IPS-18c (cell line): ENCODE results near the gene GIPC3.

Source experiments
- H3K4me3 ChIP-seq: 2 replicates; pipeline ENCODE4 v1.7.0; 2013; ENCODE audit warnings: low read depth, mild to moderate bottlenecking, low read length, moderate library complexity; ENCODE audit not compliant: insufficient read depth
- H3K9me3 ChIP-seq: one replicate; pipeline ENCODE4 v1.6.1; 2013; ENCODE audit warnings: mild to moderate bottlenecking, low read length, moderate library complexity; ENCODE audit not compliant: control insufficient read depth, insufficient read depth

GIPC3 gene

DNA sequence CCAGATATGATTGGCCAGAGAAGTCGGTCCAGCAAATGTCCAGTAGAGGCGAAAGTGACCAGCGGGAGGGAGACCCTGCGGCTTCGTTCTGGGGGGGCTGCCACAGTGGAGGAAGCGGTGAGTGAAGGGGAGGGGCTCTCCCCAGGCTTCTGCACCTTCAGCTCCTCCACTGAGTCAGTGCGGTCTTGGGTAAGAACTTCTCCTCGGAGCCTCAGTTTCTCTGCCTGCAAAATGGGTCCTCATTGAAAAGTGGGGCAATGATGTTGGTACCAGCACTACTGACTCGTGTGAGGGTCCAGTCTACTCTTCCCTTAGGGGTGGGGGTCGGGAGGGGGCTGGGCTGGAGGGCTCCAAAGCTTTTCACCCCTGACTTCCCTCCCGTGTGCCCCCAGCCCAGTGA is 4.2 kb downstream of the GIPC3 start:
- no peaks in the 10 kb centered on the region for H3K9me3 ChIP-seq

DNA sequence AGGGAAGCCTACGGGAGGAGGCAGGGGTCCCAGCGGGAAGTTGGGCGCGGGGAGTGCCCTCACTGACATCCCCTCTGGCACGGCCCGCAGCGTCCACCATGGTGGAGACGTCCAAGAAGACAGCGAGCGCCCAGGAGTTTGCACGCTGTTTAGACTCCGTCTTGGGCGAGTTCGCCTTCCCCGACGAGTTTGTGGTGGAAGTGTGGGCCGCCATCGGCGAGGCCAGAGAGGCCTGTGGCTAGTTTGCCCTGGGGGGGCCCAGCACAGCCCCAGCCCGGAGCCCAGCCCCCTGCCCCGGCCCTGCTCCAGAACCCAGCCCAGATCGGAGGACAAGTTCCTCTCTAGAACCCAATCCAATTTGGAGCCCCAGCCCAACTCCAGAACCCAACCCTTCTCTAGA is 4.7 kb downstream of the GIPC3 start:
- no peaks in the 10 kb centered on the region for H3K9me3 ChIP-seq

More for the DNA sequence above, 4.2 kb downstream of the GIPC3 start:
- no peak overlapping the region for H3K4me3 ChIP-seq

DNA sequence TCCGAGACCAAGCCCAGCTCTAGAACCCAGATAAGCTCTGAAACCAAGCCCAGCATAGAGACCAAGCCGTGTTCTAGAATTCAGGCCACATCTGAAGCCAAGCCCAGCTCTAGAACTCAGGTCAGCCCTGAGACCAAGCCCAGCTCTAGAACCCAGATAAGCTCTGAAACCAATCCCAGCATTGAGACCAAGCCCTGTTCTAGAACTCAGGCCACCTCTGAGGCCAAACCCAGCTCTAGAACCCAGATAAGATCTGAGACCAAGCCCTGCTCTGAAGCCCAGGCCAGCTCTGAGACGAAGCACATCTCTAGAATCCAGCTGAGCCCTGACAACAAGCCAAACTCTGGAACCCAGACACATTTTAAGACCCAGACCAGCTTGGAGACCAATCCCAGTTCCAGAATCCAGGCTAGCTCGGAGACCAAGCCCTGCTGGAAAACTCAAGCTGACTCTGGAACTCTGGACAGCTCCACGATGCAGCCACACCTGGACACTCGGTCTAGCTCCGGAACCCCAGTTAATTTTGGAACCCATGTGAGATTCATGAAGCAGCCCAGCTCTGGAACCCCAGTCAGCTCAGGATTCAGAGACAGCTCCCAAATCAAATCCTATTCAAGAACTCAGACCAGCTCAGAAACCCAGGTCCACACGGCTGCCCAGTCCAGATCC is 5.8 kb downstream of the GIPC3 start:
- Histone ChIP-seq H3K4me3 (no peak overlapping the region), H3K9me3 (no peaks in the 10 kb centered on the region)

More for the DNA sequence above, 4.7 kb downstream of the GIPC3 start:
- no peak overlapping the region for H3K4me3 ChIP-seq

- no peaks in the 10 kb centered on the region for H3K9me3 ChIP-seq
- no peak overlapping the region for H3K4me3 ChIP-seq
Measured at GRCh38 chr19:3591876-3592613, 6.8 kb downstream of the GIPC3 start.

- Histone ChIP-seq H3K4me3 (no peak overlapping the region), H3K9me3 (no peaks in the 10 kb centered on the region)
Measured at GRCh38 chr19:3593156-3593555, 7.9 kb downstream of the GIPC3 start.

DNA sequence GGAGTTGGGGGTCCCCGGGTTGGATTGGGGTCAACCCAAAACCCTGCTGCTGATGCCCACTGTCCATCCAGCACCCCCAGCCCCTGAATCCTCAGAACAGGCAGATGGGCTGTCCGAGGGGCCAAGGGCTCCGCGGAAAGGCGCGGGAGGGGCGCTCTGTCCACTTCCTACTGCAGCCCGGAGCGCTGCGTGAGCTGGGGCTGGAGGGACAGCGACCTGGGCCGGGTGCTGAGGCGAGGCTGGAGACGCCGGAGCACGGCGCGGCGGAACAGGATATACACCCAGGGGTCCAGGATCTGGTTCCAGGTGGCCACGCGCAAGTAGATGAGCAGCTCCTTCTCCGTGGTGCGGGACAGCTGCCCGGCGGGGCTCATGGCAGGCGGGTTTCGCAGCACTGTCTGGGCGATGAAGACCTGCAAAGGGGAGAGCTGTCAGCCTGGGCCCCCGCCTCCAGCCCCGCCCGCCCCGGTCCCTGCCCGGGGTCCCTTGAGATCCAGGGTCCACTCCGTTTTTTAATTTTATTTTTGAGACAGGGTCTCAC is 10.3 kb downstream of the GIPC3 start:
- Histone ChIP-seq H3K9me3 (no peaks in the 10 kb centered on the region), H3K4me3 (no peak overlapping the region)

DNA sequence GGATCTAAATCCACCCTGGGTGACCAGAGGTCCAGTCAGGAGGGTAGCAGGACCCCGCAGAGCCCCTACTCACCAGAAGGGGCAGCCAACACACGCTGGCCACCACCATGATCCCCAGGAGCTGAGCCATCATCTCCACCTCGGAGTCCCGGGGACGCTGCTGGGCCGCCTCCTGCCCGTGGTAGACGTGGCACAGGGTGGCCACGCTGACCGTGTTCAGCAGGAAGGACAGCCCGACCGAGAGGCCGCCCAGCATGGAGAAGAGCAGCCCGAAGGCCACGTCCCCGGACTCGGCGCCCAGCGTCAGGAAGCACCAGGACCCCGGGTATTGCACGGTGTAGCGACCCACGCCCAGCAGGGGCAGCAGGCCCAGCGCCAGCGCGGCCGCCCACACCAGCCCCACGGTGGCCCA is 14.5 kb downstream of the GIPC3 start:
- no peaks in the 10 kb centered on the region for H3K9me3 ChIP-seq

GRCh38 chr19:3601021-3601420 is 15.7 kb downstream of the GIPC3 start:
- no peak overlapping the region for H3K4me3 ChIP-seq

More for the DNA sequence above, 14.5 kb downstream of the GIPC3 start:
- no peak overlapping the region for H3K4me3 ChIP-seq

GRCh38 chr19:3603121-3603811 is 18.0 kb downstream of the GIPC3 start:
- Histone ChIP-seq H3K9me3 (no peaks in the 10 kb centered on the region), H3K4me3 (no peak overlapping the region)

More at GRCh38 chr19:3601021-3601420, 15.7 kb downstream of the GIPC3 start:
- no peaks in the 10 kb centered on the region for H3K9me3 ChIP-seq

- H3K9me3 ChIP-seq: no peaks in the 10 kb centered on the region
- no peak overlapping the region for H3K4me3 ChIP-seq
Measured at GRCh38 chr19:3604227-3604986, 19.1 kb downstream of the GIPC3 start.

DNA sequence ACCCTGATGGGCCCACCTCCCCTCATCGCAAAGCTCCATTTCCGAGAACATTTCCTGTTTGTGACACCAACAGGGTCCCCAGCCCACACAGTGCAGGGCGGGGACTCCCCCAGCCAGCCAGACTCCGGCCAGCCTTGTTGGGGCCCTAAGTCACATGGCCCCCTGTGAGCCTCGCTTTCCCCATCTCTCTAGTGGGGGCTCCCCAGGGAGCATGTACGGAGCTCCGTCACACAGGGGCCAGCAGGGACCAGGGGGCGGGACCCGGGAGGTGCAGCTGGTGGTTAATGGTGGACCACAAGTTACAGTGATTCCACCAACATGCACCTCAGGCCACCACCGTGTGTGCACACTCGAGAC is 19.7 kb downstream of the GIPC3 start:
- no peak overlapping the region for H3K4me3 ChIP-seq
- H3K9me3 ChIP-seq: no peaks in the 10 kb centered on the region

DNA sequence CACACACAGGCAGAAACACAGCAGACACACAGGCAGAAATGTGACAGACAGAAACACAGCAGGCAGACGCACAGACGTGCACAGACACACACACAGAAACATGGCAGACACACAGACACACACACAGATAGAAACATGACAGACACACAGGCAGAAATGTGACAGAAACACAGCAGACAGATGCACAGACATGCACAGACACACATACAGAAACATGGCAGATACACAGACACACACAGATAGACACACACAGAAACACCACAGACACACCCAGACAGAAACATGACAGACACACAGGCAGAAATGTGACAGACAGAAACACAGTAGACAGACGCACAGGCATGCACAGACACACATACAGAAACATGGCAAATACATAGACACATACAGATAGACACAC is 20.1 kb downstream of the GIPC3 start:
- no peaks in the 10 kb centered on the region for H3K9me3 ChIP-seq
- no peak overlapping the region for H3K4me3 ChIP-seq

- H3K4me3 ChIP-seq: no peak overlapping the region; the same call in 1 of the 2 replicates
- no peaks in the 10 kb centered on the region for H3K9me3 ChIP-seq
Measured at GRCh38 chr19:3605770-3606169, 20.5 kb downstream of the GIPC3 start.

DNA sequence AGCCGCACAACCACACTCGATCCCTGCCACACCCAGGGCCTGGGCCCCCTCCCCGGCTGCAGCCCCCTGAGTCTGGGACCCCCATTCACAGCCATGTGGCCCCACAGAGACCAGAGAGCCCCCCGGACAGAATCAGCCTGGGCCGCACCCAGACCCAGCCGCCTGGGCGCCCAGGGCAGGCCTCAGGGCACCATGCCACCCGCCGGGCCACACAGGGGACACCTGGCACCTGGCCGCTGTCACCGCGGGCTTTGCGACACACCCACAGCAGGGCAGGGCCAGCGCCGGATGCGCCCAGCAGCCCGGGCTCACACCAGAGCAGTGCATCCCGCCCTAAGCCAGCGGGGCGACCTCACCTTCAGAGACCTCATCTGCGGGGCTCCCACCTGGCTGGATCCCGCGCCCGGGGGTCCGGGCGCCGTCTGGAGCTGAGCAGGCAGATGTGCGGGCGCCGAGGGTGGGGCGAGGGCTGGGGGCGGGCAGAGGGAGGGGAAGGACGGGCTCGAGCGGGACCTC is 21.0 kb downstream of the GIPC3 start:
- H3K4me3 ChIP-seq: peak overlapping the region; percentile 55
- no peaks in the 10 kb centered on the region for H3K9me3 ChIP-seq

- peak within 1 kb of the TSS; percentile 55 for H3K4me3 ChIP-seq
- H3K9me3 ChIP-seq: no peaks in the 10 kb centered on the region
Measured at GRCh38 chr19:3606690-3607289, 21.5 kb downstream of the GIPC3 start, which contains the start of gene TBXA2R. Gene TBXA2R (minus strand): TSS chr19:3606875. CDS start chr19:3600634, 6,241 bp downstream.

DNA sequence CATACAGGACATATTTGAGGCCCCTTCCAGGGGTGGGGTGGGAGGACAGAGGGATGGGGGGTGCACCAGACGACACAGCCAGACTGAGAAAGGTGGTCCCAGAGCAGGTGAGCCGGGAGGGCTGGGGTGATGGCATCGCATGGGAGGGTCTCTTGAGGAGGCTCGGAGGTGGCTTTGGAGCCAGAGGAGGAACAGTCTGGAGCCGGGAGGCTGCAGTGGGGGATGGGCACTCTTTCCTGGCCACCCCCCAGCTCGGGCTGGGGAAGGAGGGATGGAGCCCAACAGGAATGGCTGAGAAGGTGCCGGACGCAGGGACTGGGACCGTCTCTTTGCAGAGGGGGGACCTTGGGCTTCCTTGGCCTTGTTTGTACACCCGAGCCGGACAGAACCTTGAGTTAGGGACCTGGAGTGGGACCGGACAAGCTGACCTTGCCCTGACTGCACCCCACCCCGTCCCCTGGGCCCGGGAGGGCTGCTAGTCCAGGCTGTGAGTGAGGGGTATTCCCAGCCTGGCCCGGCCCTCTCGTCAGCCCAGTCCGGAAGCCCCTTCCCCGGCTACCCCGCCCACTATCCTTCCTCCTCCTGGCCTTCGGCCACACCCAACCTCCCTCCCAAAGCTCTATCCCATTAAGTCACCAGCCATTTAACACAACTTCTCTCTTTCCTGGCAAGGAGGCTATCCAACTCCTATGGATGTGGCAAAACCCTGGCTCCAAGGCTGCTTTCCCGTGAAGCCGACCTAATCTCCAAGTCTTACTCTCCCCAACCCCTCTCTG is 22.2 kb downstream of the GIPC3 start:
- Histone ChIP-seq H3K9me3 (no peaks in the 10 kb centered on the region), H3K4me3 (peak overlapping the region; percentile 55)
